GM12891 (cell line): ENCODE results near the gene USP20.

Experiments used
- PAX5 ChIP-seq: IDR thresholded peaks from 2 replicates; pipeline ENCODE4 v1.6.1; 2011; ENCODE audit warnings: low read length, moderate library complexity, mild to moderate bottlenecking; ENCODE audit not compliant: insufficient read depth, severe bottlenecking
- POLR2A ChIP-seq: IDR thresholded peaks from 2 replicates; pipeline ENCODE4 v1.6.1; 2011; ENCODE audit warnings: low read depth, low read length, control low read depth
- POLR2AphosphoS5 ChIP-seq: IDR thresholded peaks from 2 replicates; pipeline ENCODE4 v1.6.1; 2011; ENCODE audit warnings: low read depth, low read length, control low read depth

- TF ChIP-seq POLR2A: no peak
- TF ChIP-seq POLR2AphosphoS5: no peak
- no peak for TF ChIP-seq PAX5
Observed at GRCh38 chr9:129904734-129905133, 69.5 kb downstream of the USP20 start.
